IPS-15b (cell line): ENCODE measurements around the gene STMN1.

ENCODE experiments used
- H3K27me3 ChIP-seq: one replicate; pipeline ENCODE4 v1.6.1; 2013; ENCODE audit warnings: low read length; ENCODE audit not compliant: control insufficient read depth, insufficient read depth
- H3K36me3 ChIP-seq: one replicate; pipeline ENCODE4 v1.6.1; 2013; ENCODE audit warnings: low read length; ENCODE audit not compliant: control insufficient read depth, insufficient read depth
- H3K4me1 ChIP-seq: one replicate; pipeline ENCODE4 v1.6.1; 2013; ENCODE audit warnings: mild to moderate bottlenecking, low read length; ENCODE audit not compliant: control insufficient read depth, insufficient read depth
- H3K4me3 ChIP-seq: one replicate; pipeline ENCODE4 v1.5.1; 2013; ENCODE audit warnings: low read depth, low read length
- H3K9ac ChIP-seq: one replicate; pipeline ENCODE4 v1.6.1; 2013; ENCODE audit warnings: low read depth, mild to moderate bottlenecking, low read length
- H3K9me3 ChIP-seq: one replicate; pipeline ENCODE4 v1.6.1; 2013; ENCODE audit warnings: mild to moderate bottlenecking, low read length; ENCODE audit not compliant: control insufficient read depth, insufficient read depth

The STMN1 gene

GRCh38 chr1:25900219-25900618 lies 6.0 kb downstream of the STMN1 start:
- peaks cover 14% of the 10 kb centered on the region for H3K36me3 ChIP-seq
- no peaks in the 10 kb centered on the region for H3K27me3 ChIP-seq
- H3K4me3 ChIP-seq, result no peak overlapping the region
- H3K9me3 ChIP-seq, result no peaks in the 10 kb centered on the region
- H3K9ac ChIP-seq, result no peak overlapping the region
- peaks cover 4% of the 10 kb centered on the region for H3K4me1 ChIP-seq

- Histone ChIP-seq H3K36me3 (peaks cover 14% of the 10 kb centered on the region), H3K27me3 (no peaks in the 10 kb centered on the region), H3K4me1 (peaks cover 4% of the 10 kb centered on the region), H3K4me3 (no peak overlapping the region), H3K9ac (no peak overlapping the region), H3K9me3 (no peaks in the 10 kb centered on the region)
These were observed 6.4 kb downstream of the STMN1 start for GRCh38 chr1:25899792-25900191.

- Histone ChIP-seq H3K27me3 (no peaks in the 10 kb centered on the region), H3K4me1 (no peaks in the 10 kb centered on the region), H3K4me3 (no peak overlapping the region), H3K9me3 (no peaks in the 10 kb centered on the region), H3K36me3 (peaks cover 14% of the 10 kb centered on the region), H3K9ac (no peak overlapping the region)
These were observed 7.8 kb downstream of the STMN1 start for GRCh38 chr1:25898223-25899015.

GRCh38 chr1:25897754-25898153 lies 8.5 kb downstream of the STMN1 start:
- Histone ChIP-seq H3K9ac (no peak overlapping the region), H3K36me3 (peaks cover 14% of the 10 kb centered on the region), H3K4me3 (no peak overlapping the region), H3K9me3 (no peaks in the 10 kb centered on the region), H3K27me3 (no peaks in the 10 kb centered on the region), H3K4me1 (peaks cover 4% of the 10 kb centered on the region)

- Histone ChIP-seq H3K4me3 (no peak overlapping the region), H3K36me3 (peaks cover 11% of the 10 kb centered on the region), H3K27me3 (no peaks in the 10 kb centered on the region), H3K4me1 (peaks cover 4% of the 10 kb centered on the region), H3K9me3 (no peaks in the 10 kb centered on the region), H3K9ac (no peak overlapping the region)
These were observed 10.0 kb downstream of the STMN1 start for GRCh38 chr1:25896266-25896665.

- no peak overlapping the region for H3K4me3 ChIP-seq
- no peaks in the 10 kb centered on the region for H3K27me3 ChIP-seq
- no peak overlapping the region for H3K9ac ChIP-seq
- H3K4me1 ChIP-seq, result peaks cover 4% of the 10 kb centered on the region
- H3K9me3 ChIP-seq, result no peaks in the 10 kb centered on the region
- H3K36me3 ChIP-seq, result peaks cover 3% of the 10 kb centered on the region
These were observed 10.7 kb downstream of the STMN1 start for GRCh38 chr1:25895365-25895990.

GRCh38 chr1:25893116-25893515 lies 13.1 kb downstream of the STMN1 start:
- peaks cover 4% of the 10 kb centered on the region for H3K4me1 ChIP-seq
- no peak overlapping the region for H3K9ac ChIP-seq
- no peaks in the 10 kb centered on the region for H3K36me3 ChIP-seq
- no peaks in the 10 kb centered on the region for H3K27me3 ChIP-seq
- H3K4me3 ChIP-seq, result no peak overlapping the region
- H3K9me3 ChIP-seq, result no peaks in the 10 kb centered on the region

- Histone ChIP-seq H3K4me1 (peaks cover 4% of the 10 kb centered on the region), H3K36me3 (no peaks in the 10 kb centered on the region), H3K9me3 (no peaks in the 10 kb centered on the region), H3K4me3 (no peak overlapping the region), H3K27me3 (no peaks in the 10 kb centered on the region), H3K9ac (no peak overlapping the region)
These were observed 14.6 kb downstream of the STMN1 start for GRCh38 chr1:25891606-25892005.

- H3K9ac ChIP-seq, result no peak overlapping the region
- H3K36me3 ChIP-seq, result no peaks in the 10 kb centered on the region
- peaks cover 4% of the 10 kb centered on the region for H3K4me1 ChIP-seq
These were observed 15.8 kb downstream of the STMN1 start for GRCh38 chr1:25890239-25891034.

GRCh38 chr1:25889470-25889869 lies 16.7 kb downstream of the STMN1 start:
- H3K27me3 ChIP-seq, result no peaks in the 10 kb centered on the region
- H3K36me3 ChIP-seq, result no peaks in the 10 kb centered on the region
- H3K4me1 ChIP-seq, result peaks cover 4% of the 10 kb centered on the region

More at GRCh38 chr1:25890239-25891034, 15.8 kb downstream of the STMN1 start:
- H3K27me3 ChIP-seq, result no peaks in the 10 kb centered on the region
- no peaks in the 10 kb centered on the region for H3K9me3 ChIP-seq
- no peak overlapping the region for H3K4me3 ChIP-seq

GRCh38 chr1:25888426-25888987 lies 17.7 kb downstream of the STMN1 start:
- peaks cover 4% of the 10 kb centered on the region for H3K4me1 ChIP-seq

More at GRCh38 chr1:25889470-25889869, 16.7 kb downstream of the STMN1 start:
- H3K9me3 ChIP-seq, result no peaks in the 10 kb centered on the region
- H3K4me3 ChIP-seq, result no peak overlapping the region
- no peak overlapping the region for H3K9ac ChIP-seq

More at GRCh38 chr1:25888426-25888987, 17.7 kb downstream of the STMN1 start:
- Histone ChIP-seq H3K9ac (no peak overlapping the region), H3K27me3 (no peaks in the 10 kb centered on the region), H3K36me3 (no peaks in the 10 kb centered on the region), H3K4me3 (no peak overlapping the region), H3K9me3 (no peaks in the 10 kb centered on the region)
